Activated CD4-positive, alpha-beta T cell treated with anti-CD3 and anti-CD28 coated beads, Interleukin-2, Interleukin-6, amounts not matched to agents 100 ng/mL and 50 ng/mL, durations not matched to agents 16 hours and 8 hours (primary cell): ENCODE data around the gene UBALD1.

Experiments used
- DNase-seq: peaks from one replicate; pipeline ENCODE4 v3.0.0-alpha.2; 2020

UBALD1 gene

DNA sequence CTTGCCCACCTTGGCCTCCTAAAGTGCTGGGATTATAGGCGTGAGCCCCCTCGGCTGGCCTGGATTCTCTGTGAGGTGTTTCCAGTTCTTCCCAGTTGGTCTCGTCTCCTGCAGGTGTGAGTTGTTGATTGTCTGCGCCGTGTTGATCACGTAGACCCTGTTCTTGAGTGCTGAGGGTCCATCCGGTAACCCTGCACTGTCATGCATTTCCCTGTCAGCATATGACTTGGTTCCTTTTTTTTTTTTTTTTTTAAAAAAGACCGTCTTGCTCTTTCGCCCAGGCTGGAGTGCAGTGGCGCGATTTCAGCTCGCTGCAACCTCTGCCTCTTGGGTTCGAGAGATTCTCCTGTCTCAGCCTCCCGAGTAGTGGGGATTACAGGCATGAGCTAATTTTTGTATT is 27.2 kb upstream of the UBALD1 start:
- no peak for DNase-seq

DNA sequence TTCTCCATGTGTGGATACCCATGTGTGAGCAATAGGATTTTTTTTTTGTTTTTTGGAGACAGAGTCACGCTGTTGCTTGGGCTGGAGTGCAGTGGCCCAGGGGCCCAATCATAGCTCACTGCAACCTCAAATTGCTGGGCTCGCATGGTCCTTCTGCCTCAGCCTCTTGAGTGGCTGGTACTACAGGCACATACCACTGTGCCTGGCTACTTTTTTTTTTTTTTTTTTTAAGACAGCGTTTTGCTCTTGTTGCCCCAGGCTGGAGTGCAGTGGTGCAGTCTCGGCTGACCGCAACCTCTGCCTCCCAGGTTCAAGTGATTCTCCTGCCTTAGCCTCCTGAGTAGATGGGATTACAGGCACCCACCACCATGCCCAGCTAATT is 26.6 kb upstream of the UBALD1 start:
- no peak for DNase-seq

DNA sequence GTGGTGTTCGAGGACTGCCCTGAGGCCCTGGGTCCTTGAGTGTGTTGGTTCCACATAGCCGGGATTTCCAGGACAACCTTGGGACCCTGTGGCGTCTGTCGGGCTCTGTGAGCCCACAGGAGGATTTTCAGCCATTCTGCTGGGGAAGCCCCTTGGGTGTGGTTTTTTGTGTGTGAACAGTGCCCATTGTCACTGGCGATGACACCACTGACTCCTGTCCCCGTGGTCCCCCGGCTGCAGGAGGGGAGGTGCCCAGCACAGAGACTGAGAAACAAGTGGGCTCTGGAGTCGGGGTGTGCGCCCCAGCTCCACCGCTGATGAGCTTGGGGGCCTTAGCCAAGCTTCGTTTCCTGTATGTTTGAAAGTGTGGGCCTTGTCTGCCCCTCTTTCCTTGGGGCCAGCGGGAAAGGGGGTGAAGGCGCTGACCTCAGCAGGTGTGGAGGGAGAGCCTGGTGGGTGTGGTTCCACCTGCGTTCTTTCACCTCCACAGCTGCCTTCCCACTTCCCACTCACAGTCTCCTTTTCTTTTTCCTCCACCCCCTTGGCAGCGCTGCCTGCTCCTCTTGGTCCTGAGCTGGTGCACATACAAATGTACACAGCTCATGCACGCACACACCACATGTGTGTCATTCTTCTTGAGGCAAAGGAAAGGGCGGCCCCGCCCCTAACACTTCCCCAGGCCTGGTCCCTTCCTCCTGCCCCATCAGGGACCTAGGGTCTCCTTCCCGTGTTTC is 26.1 kb upstream of the UBALD1 start:
- DNase-seq, result no peak

DNA sequence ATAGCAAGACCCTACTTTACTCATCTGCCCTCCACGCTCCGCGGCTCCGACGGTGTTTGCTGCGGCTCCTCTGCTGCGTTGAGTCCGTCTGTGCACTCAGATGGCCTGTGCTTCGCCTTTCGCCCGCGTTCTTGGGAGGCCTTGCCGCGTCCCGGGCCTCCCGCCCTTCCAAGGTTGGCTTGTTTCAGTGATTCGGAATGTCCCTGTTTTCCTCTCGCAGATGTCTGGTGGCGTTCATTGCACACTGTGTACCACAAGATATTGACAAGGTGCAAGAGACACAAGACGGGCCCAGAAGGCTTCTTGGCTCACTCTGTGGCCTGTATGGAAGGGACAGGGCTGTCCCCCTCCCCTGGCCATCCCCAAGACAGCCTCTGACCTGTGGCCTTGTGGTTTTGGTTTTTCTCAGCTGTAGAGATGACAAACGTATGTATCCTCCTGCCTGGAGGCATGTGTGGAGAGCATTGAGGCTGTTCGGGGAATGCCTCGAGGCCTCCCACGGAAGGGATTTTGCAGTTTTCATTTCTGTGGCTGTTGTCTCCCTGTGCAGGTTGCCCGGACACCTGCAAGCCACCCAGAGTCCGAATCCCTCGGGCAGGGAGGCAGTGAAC is 25.3 kb upstream of the UBALD1 start:
- DNase-seq, result no peak

DNA sequence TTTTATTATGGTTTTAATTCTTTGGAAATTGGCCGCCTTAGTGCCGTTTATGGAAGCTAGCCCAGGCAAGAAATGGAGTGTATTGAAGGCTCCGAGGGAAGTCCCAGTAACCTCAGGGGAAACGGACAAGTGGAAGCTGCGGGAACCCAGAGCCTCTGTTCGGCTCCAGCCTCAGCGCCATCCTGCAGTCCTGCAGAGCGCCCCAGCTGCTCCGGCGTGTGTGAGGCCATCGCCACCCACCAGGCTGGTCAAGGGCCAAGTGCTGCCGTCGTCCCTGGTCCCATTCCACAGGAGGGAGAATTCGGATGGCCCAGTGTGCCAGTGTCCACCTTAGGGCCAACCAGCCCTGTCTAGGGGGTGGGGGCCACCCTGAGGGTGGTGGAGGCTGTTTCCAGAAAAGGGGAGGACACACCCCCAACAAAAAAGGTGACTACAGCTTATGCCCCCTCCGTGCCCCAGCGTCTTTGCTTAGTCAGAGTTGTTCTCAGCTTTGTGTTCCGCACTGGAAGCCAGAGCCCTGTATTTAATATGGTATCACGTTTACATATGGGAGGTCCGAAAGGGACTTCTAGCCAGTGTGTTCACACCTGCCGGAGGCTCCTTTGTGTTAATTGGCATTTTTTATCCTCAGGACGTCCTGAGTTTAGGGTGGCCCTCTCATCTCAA is 22.9 kb upstream of the UBALD1 start:
- DNase-seq, result no peak

DNA sequence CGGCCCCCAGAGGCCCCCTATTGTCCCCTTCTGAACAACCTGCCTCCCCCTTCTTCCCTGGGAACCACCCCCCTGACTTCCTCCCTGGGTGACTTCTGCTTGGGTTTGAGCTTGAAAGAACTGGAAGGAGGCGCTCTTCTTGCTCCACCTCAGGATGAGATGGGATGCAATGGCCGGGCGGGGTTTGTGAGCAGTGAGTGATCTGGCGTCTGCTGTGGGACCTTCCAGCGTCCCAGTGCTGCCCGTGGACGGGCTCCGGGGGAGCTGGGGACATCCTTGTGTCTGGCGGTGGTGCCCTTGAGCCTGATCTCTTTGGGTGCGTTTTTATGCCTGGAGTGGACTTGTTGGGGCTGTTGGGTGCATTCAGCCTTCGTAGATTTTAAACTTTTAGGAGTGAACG is 21.5 kb upstream of the UBALD1 start:
- no peak for DNase-seq

DNA sequence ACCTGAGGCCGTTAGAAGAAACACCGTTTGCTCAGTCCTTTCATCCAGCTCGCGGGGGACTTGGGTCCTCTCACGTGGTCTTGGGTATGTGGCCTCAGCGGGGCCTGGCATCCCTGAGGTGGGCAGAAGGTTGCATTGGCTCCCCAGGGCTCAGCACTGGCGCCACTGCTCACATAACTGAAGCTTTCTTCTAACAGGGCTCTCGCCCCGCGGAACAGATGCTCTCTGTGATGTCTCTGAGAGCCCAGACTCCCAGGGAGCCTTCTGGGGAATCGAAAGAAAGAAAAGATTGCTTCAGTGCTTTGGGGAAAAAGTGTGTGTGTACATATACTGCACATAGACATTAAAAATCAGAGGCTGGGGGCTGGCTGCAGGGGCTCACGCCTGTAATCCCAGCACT is 20.1 kb upstream of the UBALD1 start:
- DNase-seq, result no peak

DNA sequence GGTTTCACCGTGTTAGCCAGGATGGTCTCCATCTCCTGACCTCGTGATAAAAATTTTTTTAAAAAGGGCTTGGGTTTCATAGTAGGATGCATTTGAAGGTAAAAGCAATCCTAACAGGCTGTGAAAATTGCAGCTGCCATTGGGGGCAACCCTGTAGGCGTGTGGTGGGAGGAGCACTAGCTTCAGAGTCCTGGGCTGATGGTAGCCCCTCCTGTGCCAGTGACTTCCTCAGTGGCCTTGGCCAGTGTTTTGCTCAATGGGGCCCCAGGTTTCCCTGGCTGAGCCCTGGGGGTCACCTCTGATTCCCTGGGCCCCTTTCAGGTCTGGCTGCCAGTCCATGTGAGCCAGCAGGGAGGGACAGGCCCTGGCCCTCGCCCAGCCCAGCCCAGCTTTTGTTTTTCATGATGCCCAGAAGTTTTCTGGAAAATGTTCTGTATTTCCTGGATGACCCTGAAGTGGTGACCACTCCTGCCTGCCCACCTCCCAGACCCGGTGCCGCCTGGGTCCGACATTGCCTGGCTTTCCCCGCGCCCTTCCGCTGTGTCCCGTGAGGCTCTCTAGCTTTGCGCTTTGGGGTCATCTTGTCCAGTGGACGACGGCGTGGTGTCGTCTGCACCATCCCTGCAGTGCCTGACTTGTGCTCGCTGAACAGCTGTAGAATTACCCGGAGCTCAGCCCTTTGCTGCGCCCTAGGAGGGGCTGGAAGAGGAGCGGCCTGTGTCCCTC is 19.4 kb upstream of the UBALD1 start:
- no peak for DNase-seq

DNA sequence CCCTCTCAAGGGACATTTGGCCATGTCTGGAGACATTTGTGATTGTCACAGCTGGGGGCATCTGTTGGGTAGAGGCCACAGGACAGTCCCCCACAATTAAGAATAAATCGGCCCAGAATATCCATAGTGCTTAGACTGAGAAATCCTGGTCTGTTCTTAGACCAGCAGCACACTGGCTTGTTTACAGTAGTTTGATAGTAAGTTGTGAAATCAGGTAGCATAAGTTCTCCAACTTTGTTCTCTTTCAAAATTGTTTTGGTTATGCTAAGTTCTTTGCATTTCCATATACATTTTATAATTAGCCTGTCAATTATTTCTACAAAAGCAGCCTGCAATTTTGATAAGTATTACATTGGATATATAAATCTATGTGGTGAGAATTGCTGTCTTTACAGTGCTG is 16.8 kb upstream of the UBALD1 start:
- DNase-seq, result no peak

DNA sequence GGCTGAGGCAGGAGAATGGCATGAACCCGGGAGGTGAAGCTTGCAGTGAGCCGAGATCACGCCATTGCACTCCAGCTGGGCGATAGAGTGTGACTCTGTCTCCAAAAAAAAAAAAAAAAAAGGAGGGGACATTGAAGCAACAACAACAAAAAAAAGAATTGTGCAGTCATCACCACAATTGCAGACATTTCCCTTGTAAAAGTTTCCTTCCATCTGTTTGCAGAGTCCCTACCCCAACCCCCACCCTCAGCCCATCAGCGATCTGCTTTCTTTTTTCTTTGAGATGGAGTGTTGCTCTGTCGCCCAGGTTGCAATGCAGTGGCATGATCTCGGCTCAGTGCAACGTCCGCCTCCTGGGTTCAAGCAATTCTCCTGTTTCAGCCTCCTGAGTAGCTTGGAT is 13.6 kb upstream of the UBALD1 start:
- DNase-seq, result no peak

DNA sequence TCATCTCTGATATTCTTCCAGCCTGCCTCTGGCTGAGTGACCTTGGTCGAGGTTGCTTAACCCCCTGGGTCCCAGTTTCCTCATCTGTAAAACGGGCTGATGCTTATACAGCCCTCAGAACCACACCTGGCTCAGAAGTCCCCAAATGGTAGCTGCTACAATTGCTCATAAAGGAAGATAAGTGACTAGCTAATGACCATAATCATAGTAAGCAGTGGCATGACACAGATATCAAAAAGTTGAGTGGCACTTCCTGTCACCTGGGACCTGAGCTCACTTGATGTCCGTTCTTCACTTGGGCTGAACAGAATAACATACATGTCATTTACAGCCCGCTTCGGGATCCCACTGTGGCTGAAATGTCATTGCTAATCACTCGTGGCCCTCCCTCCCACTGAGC is 11.7 kb upstream of the UBALD1 start:
- no peak for DNase-seq

DNA sequence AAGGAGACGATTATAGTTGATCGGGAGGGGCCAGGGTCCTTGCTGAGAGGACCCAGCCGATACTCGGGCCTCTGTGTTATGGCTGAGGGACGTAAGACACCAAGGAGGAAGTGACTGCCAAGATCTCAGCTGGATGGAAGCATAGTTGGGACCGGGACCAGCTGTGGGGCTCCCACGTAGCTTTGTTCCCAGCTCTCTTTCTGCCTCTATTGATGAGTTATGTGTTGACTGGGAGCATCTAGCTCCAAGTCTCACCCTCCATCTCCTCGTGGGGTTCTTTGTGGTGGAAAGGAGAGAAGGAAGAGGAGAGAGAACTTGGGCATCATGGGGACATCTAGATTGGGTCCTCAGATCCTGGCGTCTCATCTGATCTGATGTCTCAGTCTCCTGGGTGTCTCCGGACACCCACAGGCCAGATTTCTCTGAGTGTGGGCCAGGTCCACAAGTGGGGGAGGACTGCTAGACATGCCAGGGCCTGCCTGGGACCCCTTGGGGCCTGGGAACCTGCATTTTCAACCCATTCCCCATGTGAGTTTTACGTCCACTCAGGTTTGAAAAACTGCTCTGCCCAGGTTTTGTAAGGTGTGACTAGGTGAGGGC is 11.0 kb upstream of the UBALD1 start:
- DNase-seq, result no peak

DNA sequence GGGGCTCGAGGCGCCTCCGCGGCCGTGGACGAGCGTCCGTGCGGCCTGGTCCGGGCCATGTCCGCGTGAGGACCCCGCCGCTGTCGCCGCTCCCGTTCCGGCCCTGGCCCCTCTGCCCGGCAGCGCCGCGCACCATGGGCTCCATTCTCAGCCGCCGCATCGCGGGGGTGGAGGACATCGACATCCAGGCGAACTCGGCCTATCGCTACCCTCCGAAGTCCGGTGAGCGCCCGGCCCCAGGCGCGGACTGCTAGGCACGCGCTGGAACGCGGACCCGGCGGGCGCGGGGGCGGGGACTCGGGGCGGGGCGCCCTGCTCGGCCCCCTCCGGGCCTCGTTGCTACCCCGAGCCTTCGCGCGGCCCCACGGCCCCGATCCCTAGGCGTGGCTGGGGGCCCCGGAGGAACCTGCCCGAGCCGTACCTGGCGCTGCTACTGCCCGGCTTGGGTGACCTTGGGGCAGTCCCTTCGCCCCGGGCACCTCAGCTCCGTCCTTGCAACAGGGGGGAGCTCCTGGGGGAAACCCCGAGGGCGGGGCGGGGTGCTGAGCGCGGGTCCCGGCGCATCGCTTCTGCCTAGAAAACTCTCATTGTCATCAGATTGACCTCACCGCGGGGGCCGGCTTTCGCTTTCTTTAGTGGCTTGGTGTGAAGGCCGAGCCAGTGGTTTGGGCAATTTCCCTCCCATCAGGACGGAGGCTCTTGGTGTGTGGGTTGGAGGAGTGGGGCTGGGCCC is 10.3 kb upstream of the UBALD1 start:
- DNase-seq, result peak; percentile 76

DNA sequence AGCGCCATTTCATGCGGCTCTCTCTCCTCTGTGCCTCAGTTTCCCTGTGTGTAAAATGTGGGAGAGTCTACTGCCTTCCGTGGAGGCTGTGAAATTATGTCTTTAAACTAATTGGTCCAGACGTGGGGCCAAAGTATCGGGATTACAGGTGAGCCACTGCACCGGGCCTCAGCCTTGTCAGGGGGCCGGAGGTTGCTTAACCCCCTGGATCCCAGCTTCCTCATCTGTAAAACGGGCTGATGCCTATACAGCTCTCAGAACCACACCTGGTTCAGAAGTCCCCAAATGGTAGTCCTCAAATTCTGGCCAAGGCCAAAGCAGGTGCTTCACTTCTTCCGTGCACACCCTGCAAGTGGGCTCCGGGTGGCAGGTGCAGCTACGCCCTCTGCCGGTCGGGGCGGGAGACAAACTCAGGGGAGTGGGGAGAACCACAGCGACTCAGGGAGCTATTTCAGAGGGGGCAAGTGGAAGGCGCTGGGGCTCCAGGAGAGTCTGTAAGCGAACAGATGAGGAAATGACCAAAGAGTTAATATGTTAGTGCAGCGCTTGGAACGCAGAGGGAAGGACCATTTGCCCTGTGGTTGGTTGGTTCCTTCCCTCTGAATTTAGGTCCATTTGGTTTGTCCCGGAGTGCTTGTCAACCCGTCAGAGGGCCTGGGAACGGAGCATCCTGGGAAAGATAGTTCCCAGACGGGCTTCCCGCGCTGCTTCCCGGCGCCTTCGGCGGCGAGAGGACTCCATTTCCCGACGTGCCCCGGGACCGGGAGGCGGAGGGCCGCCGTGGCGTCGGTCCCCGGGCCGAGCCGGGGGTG is 9.5 kb upstream of the UBALD1 start, which contains the start of gene MGRN1:
Gene MGRN1 (plus strand): TSS at position 812 of the 812 bp plus-strand sequence. CDS start 135 bp downstream, outside the sequence.
- DNase-seq, result peak; percentile 97

DNA sequence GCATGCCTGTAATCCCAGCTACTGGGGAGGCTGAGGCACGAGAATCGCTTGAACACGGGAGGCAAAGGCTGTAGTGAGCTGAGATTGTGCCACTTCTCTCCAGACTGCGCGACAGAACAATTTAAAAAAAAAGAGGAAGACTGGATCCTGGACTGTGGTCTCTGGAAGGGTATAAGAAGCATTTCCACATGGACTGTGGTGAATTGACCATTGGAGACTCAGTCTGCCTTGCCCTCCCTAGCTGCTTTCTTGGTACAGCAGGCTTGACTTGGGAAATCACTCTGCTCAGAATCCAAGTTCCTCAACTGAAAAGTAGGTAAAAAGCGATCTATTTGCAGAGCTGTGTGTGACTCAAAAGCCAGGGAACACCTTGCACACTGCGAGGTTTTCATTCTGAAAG is 8.9 kb upstream of the UBALD1 start:
- no peak for DNase-seq

DNA sequence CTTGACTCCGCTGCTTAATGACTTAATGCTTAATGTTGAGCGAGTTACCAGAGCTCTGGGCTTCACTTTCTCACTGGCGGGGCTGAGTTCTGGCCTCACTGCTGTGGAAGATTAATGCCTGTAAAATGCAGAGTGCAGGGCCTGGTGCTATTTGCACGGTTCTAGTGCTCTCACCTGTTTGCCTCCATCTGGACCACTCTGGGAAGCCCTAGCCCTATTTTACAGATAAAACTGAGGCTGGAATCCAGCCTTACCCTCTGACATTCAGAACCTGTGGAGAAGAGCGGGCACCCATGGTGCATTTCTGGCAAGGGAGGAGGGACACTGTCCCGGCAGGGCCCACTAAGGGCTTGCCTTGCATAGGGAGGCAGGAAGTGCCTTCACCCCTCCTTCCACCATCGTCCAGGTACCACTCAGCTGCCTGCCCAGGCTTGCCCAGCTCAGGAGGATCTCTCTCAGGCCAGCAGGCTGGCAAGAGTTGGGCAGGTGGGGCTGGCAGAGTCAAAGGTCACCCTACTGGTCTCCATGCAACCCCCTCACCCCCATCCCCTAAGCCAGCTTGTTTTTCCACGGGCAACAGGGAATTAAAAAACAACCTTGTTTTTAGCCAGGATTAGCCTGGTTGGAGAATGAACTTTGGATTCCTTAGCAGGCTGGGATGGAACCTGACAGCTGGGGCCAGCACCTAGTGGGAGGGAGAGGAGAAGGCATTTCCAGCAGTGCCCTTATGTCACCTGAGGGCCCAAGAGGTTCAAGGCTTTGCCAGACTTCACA is 4.1 kb upstream of the UBALD1 start:
- DNase-seq, result no peak

DNA sequence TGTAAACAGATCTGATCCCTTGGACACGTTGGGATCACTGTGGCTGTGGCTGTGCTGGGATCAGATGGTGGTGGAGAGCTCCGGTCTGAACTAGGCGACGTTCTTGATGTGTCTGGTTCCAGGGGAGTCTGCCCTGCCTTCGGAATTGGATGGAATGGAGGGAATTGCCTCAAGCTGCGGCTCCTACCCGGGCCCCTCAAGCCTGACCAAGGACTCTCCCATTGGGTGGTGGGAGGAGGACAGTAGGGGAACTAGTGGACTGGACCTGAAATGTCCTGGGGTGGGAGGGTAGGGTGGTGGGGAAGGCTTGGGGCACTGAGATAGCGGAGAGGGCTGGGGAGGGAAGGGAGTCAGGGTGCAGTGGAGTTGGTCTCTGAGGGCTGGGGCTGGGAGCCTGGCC is 3.2 kb upstream of the UBALD1 start:
- no peak for DNase-seq

DNA sequence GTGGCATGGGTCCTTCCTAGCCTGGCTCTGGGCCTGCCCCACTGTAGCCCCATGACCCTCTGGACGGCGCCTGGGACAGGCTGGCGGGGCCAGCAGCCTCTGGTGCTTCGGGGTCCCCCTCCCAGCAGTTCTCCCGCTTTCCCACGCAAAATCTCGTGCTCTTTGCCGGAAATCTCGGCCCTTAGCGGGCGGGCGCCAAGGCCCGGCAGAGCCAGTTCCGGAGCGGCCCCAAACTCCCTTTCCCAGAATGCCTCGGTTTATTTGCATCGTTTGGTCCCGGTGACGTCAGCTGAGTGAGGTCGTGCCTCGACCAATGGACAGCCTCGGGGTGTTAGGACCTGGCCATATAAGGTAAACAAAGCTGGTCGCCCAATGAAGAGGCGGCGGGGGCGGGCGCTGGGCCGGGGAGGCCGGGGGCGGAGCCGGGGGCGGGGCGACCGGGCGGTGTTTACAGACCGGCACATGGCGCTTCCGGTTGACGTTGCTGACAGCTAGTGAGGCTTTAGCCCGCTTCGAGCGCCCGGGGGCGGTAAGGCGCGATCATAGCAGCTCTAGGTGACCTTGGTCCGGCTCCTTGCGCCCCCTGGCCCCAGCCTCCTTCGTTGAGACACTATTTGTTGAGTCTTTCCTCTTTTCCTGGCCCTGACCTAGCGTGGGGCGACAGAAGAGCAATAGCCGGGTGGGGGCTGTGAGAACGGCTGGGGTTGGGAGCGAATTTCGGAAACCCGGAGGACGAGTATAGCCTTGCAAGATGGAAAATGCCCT is 1.5 kb upstream of the UBALD1 start:
- DNase-seq, result peak; percentile 100

DNA sequence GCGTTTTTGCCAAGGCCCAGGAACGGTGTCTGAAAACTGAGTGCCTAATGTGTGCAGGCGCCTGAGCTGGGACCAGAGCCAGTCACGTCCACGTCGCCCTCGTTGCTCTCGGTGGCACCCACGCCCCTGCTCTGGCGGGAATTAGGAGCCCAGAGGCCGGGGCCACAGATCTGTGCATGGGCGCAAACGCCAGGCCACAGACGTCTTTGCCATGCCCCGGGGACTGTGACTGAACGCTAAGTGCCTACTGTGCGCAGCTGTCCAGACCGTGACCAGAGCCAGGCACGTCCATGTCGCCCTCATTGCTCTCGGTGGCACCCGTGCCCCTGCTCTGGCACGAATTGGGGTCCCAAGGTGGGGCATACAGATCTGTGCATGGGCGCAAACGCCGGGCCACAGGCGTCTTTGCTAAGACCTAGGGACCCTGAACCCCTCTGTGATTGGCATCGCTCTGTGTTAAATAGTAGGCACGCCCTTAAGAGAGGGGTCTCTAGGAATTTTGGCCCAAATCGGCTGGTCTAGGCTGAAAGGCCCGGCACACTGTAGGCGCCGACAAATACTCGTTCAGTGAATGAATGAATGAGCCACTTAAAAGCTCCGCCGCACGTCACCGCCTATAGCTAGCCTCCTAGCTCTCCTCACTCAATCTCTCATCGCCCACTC is 827 bp upstream of the UBALD1 start:
- DNase-seq, result no peak
